A549 (cell line): ENCODE measurements around the gene SYNJ1. TPM values are rescaled to one million over a fixed set of nuclear protein-coding genes. Genes with fewer than 3 reads are reported as not detected.

Source experiments
- ATAC-seq, 2 experiments: fragments of 200-7000 bp in 1 of 2; fragments of >200 bp in 1 of 2; cut with Nextera tagmentation in 1 of 2; cut with Tn5 transposase in 1 of 2; 3 replicates each; pipeline versions ENCODE4 v1.8.0 to v1.9.1; 2018 to 2020; ENCODE audit warnings: mild to moderate bottlenecking in 1 of 2, moderate library complexity in 1 of 2
- CTCF ChIA-PET: fragments of 300-600 bp; sonication (Branson Sonifier 250); formaldehyde crosslinking; extraction: SDS; loops from one replicate; lab custom pipeline; 2021; ENCODE audit warnings: antibody characterized with exemption, inconsistent platforms; lab: Yijun Ruan, JAX
- POLR2A ChIA-PET: fragments of 350-600 bp; formaldehyde crosslinking; extraction: SDS; loops from one replicate; lab custom pipeline; 2021; ENCODE audit warnings: antibody characterized with exemption, inconsistent platforms; lab: Yijun Ruan, JAX
- DNase-seq, 2 experiments: peaks; one replicate each; pipeline versions ENCODE4 v3.0.0 to v3.0.0-alpha.2; 2011 to 2016; ENCODE audit warnings: low read depth in 1 of 2, low spot score in 1 of 2
- FAIRE-seq: peaks from 2 replicates; lab custom pipeline; 2011; peaks lifted over from hg19 to GRCh38; lab: Jason Lieb, UNC
- H3K27ac ChIP-seq, 2 experiments: fragments of >200 bp; sonication (Bioruptor Twin); formaldehyde crosslinking; 3 replicates each; pipeline ENCODE4 v1.5.1; 2016 to 2017
- H3K4me1 ChIP-seq: fragments of >200 bp; sonication (Bioruptor Twin); formaldehyde crosslinking; 3 replicates; pipeline ENCODE4 v1.6.1; 2016
- H3K4me2 ChIP-seq: fragments of >200 bp; sonication (Bioruptor Twin); formaldehyde crosslinking; 3 replicates; pipeline ENCODE4 v1.6.1; 2016
- H3K4me3 ChIP-seq: fragments of >200 bp; sonication (Bioruptor Twin); formaldehyde crosslinking; 3 replicates; pipeline ENCODE4 v1.5.1; 2016
- H3K9me3 ChIP-seq: fragments of >200 bp; sonication (Bioruptor Twin); formaldehyde crosslinking; 3 replicates; pipeline ENCODE4 v1.6.1; 2016
- CEBPB ChIP-seq, 2 experiments: fragments of >200 bp in 1 of 2; sonication (Bioruptor Twin) in 1 of 2; formaldehyde crosslinking in 1 of 2; IDR thresholded peaks; 2 replicates each; pipeline ENCODE4 v1.6.1; 2012 to 2016
- CHD4 ChIP-seq: fragments of 200-600 bp; sonication (generic); IDR thresholded peaks from 2 replicates; pipeline ENCODE4 v1.6.1; 2016; ENCODE audit warnings: antibody characterized with exemption, mild to moderate bottlenecking, borderline replicate concordance
- E2F6 ChIP-seq: IDR thresholded peaks from 2 replicates; pipeline ENCODE4 v1.6.1; 2012; ENCODE audit warnings: low read depth, borderline replicate concordance
- EHMT2 ChIP-seq: fragments of 200-600 bp; sonication (generic); IDR thresholded peaks from 2 replicates; pipeline ENCODE4 v1.6.1; 2016; ENCODE audit warnings: antibody characterized with exemption, low read depth, mild to moderate bottlenecking, moderate library complexity
- EP300 ChIP-seq, 2 experiments: fragments of >200 bp; sonication (Bioruptor Twin); formaldehyde crosslinking; IDR thresholded peaks; 2 replicates in 1 of 2; 3 replicates in 1 of 2; pipeline ENCODE4 v1.6.1; 2016 to 2017
- HEYL ChIP-seq: fragments of 250-450 bp; sonication (Bioruptor Pico); IDR thresholded peaks from 2 replicates; pipeline ENCODE4 v1.8.0; 2021; ENCODE audit warnings: mild to moderate bottlenecking, moderate library complexity
- JUNB ChIP-seq: fragments of >200 bp; sonication (Bioruptor Twin); formaldehyde crosslinking; IDR thresholded peaks from 2 replicates; pipeline ENCODE4 v1.6.1; 2016
- KDM1A ChIP-seq: fragments of 200-600 bp; sonication (generic); IDR thresholded peaks from 2 replicates; pipeline ENCODE4 v1.6.1; 2016; ENCODE audit warnings: low read depth, mild to moderate bottlenecking
- KDM5A ChIP-seq: fragments of 200-600 bp; sonication (generic); IDR thresholded peaks from 2 replicates; pipeline ENCODE4 v1.6.1; 2016; ENCODE audit warnings: antibody characterized with exemption, mild to moderate bottlenecking
- MAFK ChIP-seq: fragments of 450-650 bp; IDR thresholded peaks from 2 replicates; pipeline ENCODE4 v1.6.1; 2014; ENCODE audit not compliant: partially characterized antibody
- MYC ChIP-seq: IDR thresholded peaks from 2 replicates; pipeline ENCODE4 v1.6.1; 2012; ENCODE audit warnings: mild to moderate bottlenecking, inconsistent platforms, low read length, improper control_type of control experiment, borderline replicate concordance
- NPAS2 ChIP-seq: fragments of 250-450 bp; sonication (Bioruptor Pico); IDR thresholded peaks from 2 replicates; pipeline ENCODE4 v1.8.0; 2022; ENCODE audit warnings: mild to moderate bottlenecking, moderate library complexity, borderline replicate concordance
- RAD21 ChIP-seq, 2 experiments: fragments of >200 bp in 1 of 2; sonication (Bioruptor Twin) in 1 of 2; formaldehyde crosslinking in 1 of 2; IDR thresholded peaks in 1 of 2; conservative IDR thresholded peaks in 1 of 2; 2 replicates in 1 of 2; 3 replicates in 1 of 2; pipeline ENCODE4 v1.6.1; 2012 to 2018; ENCODE audit warnings: inconsistent platforms in 1 of 2
- RCOR1 ChIP-seq: fragments of 150-350 bp; IDR thresholded peaks from 2 replicates; pipeline ENCODE4 v1.6.1; 2014; ENCODE audit warnings: antibody characterized with exemption, low read length, low read depth
- RFX5 ChIP-seq: fragments of 450-650 bp; IDR thresholded peaks from 2 replicates; pipeline ENCODE4 v1.7.1; 2014; ENCODE audit warnings: antibody characterized with exemption, mild to moderate bottlenecking, moderate library complexity
- SMC3 ChIP-seq: fragments of >200 bp; sonication (Bioruptor Twin); formaldehyde crosslinking; IDR thresholded peaks from 3 replicates; pipeline ENCODE4 v1.6.1; 2018; ENCODE audit warnings: inconsistent platforms
- ZFP36 ChIP-seq: fragments of 450-650 bp; IDR thresholded peaks from 2 replicates; pipeline ENCODE4 v1.6.1; 2014; ENCODE audit warnings: borderline replicate concordance; ENCODE audit not compliant: partially characterized antibody
- WGBS: methylation state at CpG from one replicate; pipeline ENCODE4 v1.1.6; 2017; ENCODE audit errors: missing lambda C conversion rate; 5-methylcytosine and 5-hydroxymethylcytosine counted together
- polyA plus RNA-seq, 4 experiments: library from polyadenylated mRNA; depleted of rRNA in 3 of 4; stranded (reverse); fragments of >200 nt; fragmentation: RNase III in 1 of 4; extraction: RNeasy Plus Mini Kit Qiagen cat#74134 plus additional on column Dnase treatment in 1 of 4; gene quantifications; 2 replicates in 3 of 4; 3 replicates in 1 of 4; pipeline ENCODE4 v1.2.3, GENCODE V29; 2011 to 2017
- TF ChIP-seq, protein P1 (sequence below): IDR thresholded peaks from 2 replicates; pipeline ENCODE4 v1.6.1; 2012
- TF ChIP-seq, protein P2 (sequence below): fragments of >200 bp; sonication (Bioruptor Twin); formaldehyde crosslinking; IDR thresholded peaks from 2 replicates; pipeline ENCODE4 v1.6.1; 2016
- TF ChIP-seq, protein P3 (sequence below): IDR thresholded peaks from 2 replicates; pipeline ENCODE4 v1.6.1; 2012

SYNJ1 gene
- polyA plus RNA-seq, 2 of the 4 experiments (the other 2 are of a cell fraction): 2.3 to 3.8 TPM

DNA sequence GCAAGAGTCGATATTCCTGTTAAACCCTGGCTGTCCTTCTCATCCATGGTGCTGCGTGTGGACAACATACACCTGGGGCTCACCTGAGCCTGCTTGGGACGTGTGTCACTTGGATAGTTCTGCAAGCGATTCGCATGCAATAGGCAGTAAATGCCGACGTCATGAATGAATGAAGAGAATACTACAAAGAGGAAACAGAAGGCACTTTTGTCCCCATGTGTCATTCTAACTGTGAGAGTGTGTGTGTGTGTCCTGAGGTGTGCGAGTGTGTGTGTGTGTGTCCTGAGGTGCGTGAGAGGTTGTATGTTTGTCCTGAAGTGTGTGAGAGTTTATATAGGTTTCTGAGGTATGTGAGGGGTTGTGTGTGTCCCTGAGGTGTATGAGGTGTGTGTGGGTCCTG, 141.8 kb downstream of the SYNJ1 start:
- 60% methylated on average over 9 of the region's 9 CpGs for WGBS
- ChIA-PET CTCF (interaction anchor here (1.2 kb wide), 1 partner anchor 17 kb away, joined by 6 read pairs; no protein-coding TSS in a partner anchor), POLR2A (no interaction called here)
- no peaks in the 10 kb centered on the region for H3K9me3 ChIP-seq
- no peak for FAIRE-seq
- H3K4me2 ChIP-seq: no peak overlapping the region
- TF ChIP-seq KDM5A (no peak), RCOR1 (no peak), EP300 (IDR thresholded peaks at IDR 0.05) (no peak), CHD4 (no peak), NPAS2 (CRISPR knock-in tag) (no peak), KDM1A (no peak), SMC3 (no peak), MAFK (no peak), HEYL (no peak), MYC (no peak), ZFP36 (no peak), RFX5 (no peak), CEBPB (IDR thresholded peaks at IDR 0.05) (no peak), E2F6 (no peak)
- TF ChIP-seq, protein P1, sequence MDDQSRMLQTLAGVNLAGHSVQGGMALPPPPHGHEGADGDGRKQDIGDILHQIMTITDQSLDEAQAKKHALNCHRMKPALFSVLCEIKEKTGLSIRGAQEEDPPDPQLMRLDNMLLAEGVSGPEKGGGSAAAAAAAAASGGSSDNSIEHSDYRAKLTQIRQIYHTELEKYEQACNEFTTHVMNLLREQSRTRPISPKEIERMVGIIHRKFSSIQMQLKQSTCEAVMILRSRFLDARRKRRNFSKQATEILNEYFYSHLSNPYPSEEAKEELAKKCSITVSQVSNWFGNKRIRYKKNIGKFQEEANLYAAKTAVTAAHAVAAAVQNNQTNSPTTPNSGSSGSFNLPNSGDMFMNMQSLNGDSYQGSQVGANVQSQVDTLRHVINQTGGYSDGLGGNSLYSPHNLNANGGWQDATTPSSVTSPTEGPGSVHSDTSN: no peak
- TF ChIP-seq, protein P2, sequence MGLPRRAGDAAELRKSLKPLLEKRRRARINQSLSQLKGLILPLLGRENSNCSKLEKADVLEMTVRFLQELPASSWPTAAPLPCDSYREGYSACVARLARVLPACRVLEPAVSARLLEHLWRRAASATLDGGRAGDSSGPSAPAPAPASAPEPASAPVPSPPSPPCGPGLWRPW: no peak
- no peak overlapping the region for H3K4me3 ChIP-seq
- DNase-seq: no peak
- no peak overlapping the region for H3K27ac ChIP-seq
- no peak for ATAC-seq
- no peaks in the 10 kb centered on the region for H3K4me1 ChIP-seq

DNA sequence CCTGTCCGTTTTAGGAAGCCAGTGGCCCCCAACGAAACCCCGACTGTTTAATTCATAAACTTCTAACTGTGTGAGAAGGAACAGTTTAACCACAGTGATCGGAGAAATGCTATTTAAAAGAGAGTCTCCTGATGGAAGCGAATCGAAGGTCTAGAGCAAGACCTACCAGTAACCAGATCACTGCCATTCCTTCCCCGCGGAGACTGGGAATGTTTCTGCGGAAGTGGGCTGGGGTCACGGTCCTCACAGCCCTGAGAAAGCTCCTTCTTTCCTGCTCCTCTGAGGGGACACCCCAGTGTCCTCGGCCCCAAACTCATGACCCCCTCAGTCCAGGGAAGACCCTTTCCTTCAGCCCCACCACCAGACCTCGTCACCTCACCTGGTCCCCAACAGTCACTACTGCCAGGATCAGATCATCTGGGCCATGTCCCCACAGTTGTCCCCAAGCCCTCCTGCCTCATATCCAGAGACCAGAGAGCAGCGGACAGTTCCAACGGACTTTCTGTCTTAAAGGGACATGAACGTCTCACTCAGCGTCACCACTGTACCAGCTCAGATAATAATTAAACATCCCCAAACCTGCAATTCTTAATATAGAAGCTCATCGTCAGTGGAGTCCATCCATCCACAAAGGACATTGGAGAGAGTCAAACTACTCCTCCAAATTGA, 142.6 kb downstream of the SYNJ1 start, which contains the start of gene TCP10L:
TSS of gene TCP10L (minus strand) at position 482 of the 669 bp plus-strand sequence. CDS start 1,219 bp downstream, outside the sequence.
- no peak for DNase-seq
- H3K4me2 ChIP-seq: no peak within 1 kb of the TSS
- 66% methylated on average over 17 of the region's 17 CpGs for WGBS
- no peak for TF ChIP-seq CEBPB (IDR thresholded peaks at IDR 0.05)
- TF ChIP-seq, protein P3, sequence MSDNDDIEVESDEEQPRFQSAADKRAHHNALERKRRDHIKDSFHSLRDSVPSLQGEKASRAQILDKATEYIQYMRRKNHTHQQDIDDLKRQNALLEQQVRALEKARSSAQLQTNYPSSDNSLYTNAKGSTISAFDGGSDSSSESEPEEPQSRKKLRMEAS: no peak
- TF ChIP-seq RAD21 (conservative IDR thresholded peaks at IDR 0.05 in 1 of 2, IDR thresholded peaks at IDR 0.05 in 1 of 2): no peak
- no peak for TF ChIP-seq EHMT2
- TF ChIP-seq, all 56 proteins: peak for 0
- ChIA-PET POLR2A (no interaction called here), CTCF (interaction anchor here (1.2 kb wide), 1 partner anchor 16 kb away, joined by 6 read pairs; no protein-coding TSS in a partner anchor)
- Histone ChIP-seq H3K4me1 (no peaks in the 10 kb centered on the region), H3K27ac (no peak within 1 kb of the TSS), H3K9me3 (no peaks in the 10 kb centered on the region), H3K4me3 (no peak within 1 kb of the TSS)
- no peak for FAIRE-seq
- ATAC-seq: no peak

DNA sequence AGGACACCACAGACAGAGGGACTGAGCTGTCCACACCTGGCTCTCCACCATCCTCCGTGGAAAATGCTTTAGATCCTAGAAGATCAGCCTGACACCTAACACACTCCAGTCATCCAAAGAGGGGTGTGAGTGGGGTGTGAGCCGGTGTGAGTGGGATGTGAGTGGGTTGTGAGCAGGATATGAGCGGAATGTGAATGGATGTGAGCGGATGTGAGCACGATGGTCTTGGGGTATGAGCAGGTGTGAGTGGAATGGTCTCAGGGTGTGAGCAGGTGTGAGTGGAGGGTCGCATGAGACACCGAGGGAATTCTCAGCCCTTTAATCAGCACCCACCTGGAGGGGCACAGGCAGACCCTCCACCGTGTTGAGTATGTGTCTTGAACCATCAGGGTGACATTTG, 143.3 kb downstream of the SYNJ1 start:
- DNase-seq (no peak), ATAC-seq (no peak), FAIRE-seq (no peak)
- 67% methylated on average over 7 of the region's 8 CpGs for whole genome bisulfite sequencing
- Histone ChIP-seq H3K9me3 (no peaks in the 10 kb centered on the region), H3K4me2 (no peak overlapping the region), H3K4me1 (no peaks in the 10 kb centered on the region), H3K27ac (no peak overlapping the region), H3K4me3 (no peak overlapping the region)
- TF ChIP-seq MYC: no peak
- TF ChIP-seq JUNB: no peak
- TF ChIP-seq CHD4: no peak
- CTCF ChIA-PET: interaction anchor here (1.2 kb wide), 1 partner anchor 15 kb away, joined by 6 read pairs; no protein-coding TSS in a partner anchor
- POLR2A ChIA-PET: no interaction called here
